ENCODE results near the gene CLCNKA. TPM values are rescaled to one million over a fixed set of nuclear protein-coding genes. Genes with fewer than 3 reads are reported as not detected.
"Not testable (repeated sequence)": the region's sequence is repeated elsewhere in the genome, so short reads cannot be mapped to it uniquely, and the experiment has no call there.

The CLCNKA gene
- total RNA-seq, 1 experiment from 2014 or later: not detected

DNA sequence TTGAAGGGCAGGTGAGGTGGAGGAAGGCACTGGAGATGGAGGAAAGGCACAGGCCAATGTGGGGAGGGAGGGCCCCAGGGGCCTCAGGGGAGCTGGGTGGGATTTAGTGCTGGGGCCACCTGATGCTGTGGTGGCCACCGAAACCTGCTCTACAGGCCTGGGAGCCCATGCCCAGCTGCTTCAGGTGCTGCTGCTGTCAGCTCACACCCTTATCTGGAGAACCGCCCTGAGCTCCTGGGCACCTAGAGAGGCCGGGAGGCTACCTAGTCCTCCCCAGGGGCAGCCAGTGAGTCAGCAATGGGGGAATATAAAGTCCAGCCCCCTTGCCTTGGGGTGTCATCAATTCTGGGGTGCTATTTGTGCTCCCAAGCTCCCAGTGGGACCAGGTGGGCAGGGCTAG, 39.4 kb downstream of the CLCNKA start:
- no peaks in the 10 kb centered on the region for H4K20me1 ChIP-seq (ENCODE audit: low read length)
- BruUV-seq (replicated peaks): no TSS peak
- no peaks in the 10 kb centered on the region for H3K36me3 ChIP-seq (ENCODE audit: low read depth, low read length)
- H3K4me2 ChIP-seq (ENCODE audit: low read length): no peak overlapping the region
- H2AFZ ChIP-seq (ENCODE audit: low read length): no peak overlapping the region
- no peaks in the 10 kb centered on the region for H3K9me2 ChIP-seq (replicated peaks; ENCODE audit: low read length)
- no peak overlapping the region for H3K4me3 ChIP-seq (ENCODE audit: low read length)
- no peak overlapping the region for H3K27ac ChIP-seq (ENCODE audit: low read length)
- intact Hi-C loops (cut with micrococcal nuclease): no loop called here
- DNase-seq: no peak
- no peaks in the 10 kb centered on the region for H3K79me2 ChIP-seq (ENCODE audit: low read length)
- no peak overlapping the region for H3K9ac ChIP-seq (ENCODE audit: low read length)
- H3K4me1 ChIP-seq (ENCODE audit: insufficient read depth, low read length): no peaks in the 10 kb centered on the region
- H3K27me3 ChIP-seq (ENCODE audit: low read length): no peaks in the 10 kb centered on the region
- H3K9me3 ChIP-seq (ENCODE audit: low read length): no peaks in the 10 kb centered on the region
- ChIA-PET POLR2A (ENCODE audit: unreplicated experiment) (no interaction called here), CTCF (no interaction called here)
- no peak for TF ChIP-seq EZH2phosphoT487 (IDR thresholded peaks at IDR 0.05; ENCODE audit: borderline replicate concordance, low read length)
- ATAC-seq: no peak
- no peaks in the 10 kb centered on the region for H3F3A ChIP-seq (ENCODE audit: low read length, unreplicated experiment)

GRCh38 chr1:16061989-16062686, 40.3 kb downstream of the CLCNKA start:
- H3F3A ChIP-seq (ENCODE audit: low read length, unreplicated experiment); H3K4me3 ChIP-seq (ENCODE audit: low read length); H3K9ac ChIP-seq (ENCODE audit: low read length); H3K9me2 ChIP-seq (replicated peaks; ENCODE audit: low read length); POLR2A ChIA-PET (ENCODE audit: unreplicated experiment); H3K27ac ChIP-seq (ENCODE audit: low read length); BruUV-seq (replicated peaks); H4K20me1 ChIP-seq (ENCODE audit: low read length); H3K4me1 ChIP-seq (ENCODE audit: insufficient read depth, low read length); H3K4me2 ChIP-seq (ENCODE audit: low read length); H3K27me3 ChIP-seq (ENCODE audit: low read length); H2AFZ ChIP-seq (ENCODE audit: low read length); H3K9me3 ChIP-seq (ENCODE audit: low read length); DNase-seq; H3K36me3 ChIP-seq (ENCODE audit: low read depth, low read length); H3K79me2 ChIP-seq (ENCODE audit: low read length); intact Hi-C loops (cut with micrococcal nuclease); CTCF ChIA-PET; ATAC-seq: not testable (repeated sequence)

- CTCF ChIA-PET; H3K36me3 ChIP-seq (ENCODE audit: low read depth, low read length); H3K9ac ChIP-seq (ENCODE audit: low read length); H4K20me1 ChIP-seq (ENCODE audit: low read length); H3K79me2 ChIP-seq (ENCODE audit: low read length); H3F3A ChIP-seq (ENCODE audit: low read length, unreplicated experiment); H3K27ac ChIP-seq (ENCODE audit: low read length); H3K9me2 ChIP-seq (replicated peaks; ENCODE audit: low read length); H3K4me1 ChIP-seq (ENCODE audit: insufficient read depth, low read length); POLR2A ChIA-PET (ENCODE audit: unreplicated experiment); DNase-seq; BruUV-seq (replicated peaks); intact Hi-C loops (cut with micrococcal nuclease); H3K9me3 ChIP-seq (ENCODE audit: low read length); H3K4me3 ChIP-seq (ENCODE audit: low read length); ATAC-seq; H3K4me2 ChIP-seq (ENCODE audit: low read length); H2AFZ ChIP-seq (ENCODE audit: low read length); H3K27me3 ChIP-seq (ENCODE audit: low read length): not testable (repeated sequence)
Measured at GRCh38 chr1:16062687-16063075, 40.8 kb downstream of the CLCNKA start.

- H3K4me3 ChIP-seq (ENCODE audit: low read length): no peak overlapping the region
- no peaks in the 10 kb centered on the region for H3K9me2 ChIP-seq (replicated peaks; ENCODE audit: low read length)
- BruUV-seq (replicated peaks): no TSS peak
- ATAC-seq (no peak), DNase-seq (no peak)
- no peaks in the 10 kb centered on the region for H3K27me3 ChIP-seq (ENCODE audit: low read length)
- no peak overlapping the region for H2AFZ ChIP-seq (ENCODE audit: low read length)
- H3K4me1 ChIP-seq (ENCODE audit: insufficient read depth, low read length): no peaks in the 10 kb centered on the region
- ChIA-PET POLR2A (ENCODE audit: unreplicated experiment) (no interaction called here), CTCF (no interaction called here)
- no peak overlapping the region for H3K4me2 ChIP-seq (ENCODE audit: low read length)
- H3K9me3 ChIP-seq (ENCODE audit: low read length): no peaks in the 10 kb centered on the region
- H3K36me3 ChIP-seq (ENCODE audit: low read depth, low read length): no peaks in the 10 kb centered on the region
- no peaks in the 10 kb centered on the region for H3K79me2 ChIP-seq (ENCODE audit: low read length)
- TF ChIP-seq CTCF (conservative IDR thresholded peaks at IDR 0.05; ENCODE audit: low read depth, low read length) (no peak), EZH2phosphoT487 (IDR thresholded peaks at IDR 0.05; ENCODE audit: borderline replicate concordance, low read length) (no peak), EZH2 (IDR thresholded peaks at IDR 0.05; ENCODE audit: low read length, unreplicated experiment) (no peak)
- no peak overlapping the region for H3K9ac ChIP-seq (ENCODE audit: low read length)
- intact Hi-C loops (cut with micrococcal nuclease): no loop called here
- H3F3A ChIP-seq (ENCODE audit: low read length, unreplicated experiment): no peaks in the 10 kb centered on the region
- no peaks in the 10 kb centered on the region for H4K20me1 ChIP-seq (ENCODE audit: low read length)
- no peak overlapping the region for H3K27ac ChIP-seq (ENCODE audit: low read length)
Measured at GRCh38 chr1:16063226-16063829, 41.5 kb downstream of the CLCNKA start.

All from PC-3 (cell line).